T-helper 1 cell treated with Interleukin-12 subunit alpha and Interleukin-12 subunit beta and Interleukin-4 antibody, amounts not matched to agents 30 μg/mL and 1 μg/mL, for 36 hours (primary cell): ENCODE results near the gene PHLDA3.
"Not testable (repeated sequence)": the region's sequence is repeated elsewhere in the genome, so short reads cannot be mapped to it uniquely, and the experiment has no call there.

Source experiments
- H3K27ac Mint-ChIP-seq: one replicate; pipeline ENCODE4 v1.8.0; 2021; ENCODE audit warnings: mild to moderate bottlenecking, mixed read lengths
- H3K27me3 Mint-ChIP-seq: one replicate; pipeline ENCODE4 v1.8.0; 2021; ENCODE audit warnings: low read depth, mixed read lengths
- H3K36me3 Mint-ChIP-seq: one replicate; pipeline ENCODE4 v1.8.0; 2021; ENCODE audit warnings: low read depth, mixed read lengths
- H3K4me1 Mint-ChIP-seq: one replicate; pipeline ENCODE4 v1.8.0; 2021; ENCODE audit warnings: low read depth, mixed read lengths
- H3K4me3 Mint-ChIP-seq: one replicate; pipeline ENCODE4 v1.8.0; 2021; ENCODE audit warnings: mild to moderate bottlenecking, moderate library complexity, mixed read lengths
- H3K9me3 Mint-ChIP-seq: one replicate; pipeline ENCODE4 v1.8.0; 2021; ENCODE audit warnings: mixed read lengths

Gene PHLDA3

DNA sequence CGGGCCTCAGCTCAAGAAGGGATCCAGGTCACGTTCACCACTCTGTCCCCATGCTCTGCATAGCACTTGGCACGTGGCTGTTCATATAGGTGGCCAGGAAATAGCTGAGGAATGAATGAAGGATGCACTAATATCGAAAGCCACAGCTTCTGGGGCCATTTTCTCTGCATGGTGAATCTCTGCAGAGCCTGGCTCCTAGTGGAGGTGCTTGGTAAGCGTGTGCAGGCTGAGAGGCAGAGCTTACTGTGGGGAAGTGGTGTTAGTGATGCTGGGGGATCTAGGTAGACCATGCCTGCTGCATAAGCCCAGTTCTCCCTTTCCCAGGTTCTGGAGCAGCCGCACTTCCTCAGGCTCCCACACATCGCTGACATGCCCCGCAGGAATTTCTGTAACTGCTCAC, 29.6 kb upstream of the PHLDA3 start:
- no peak overlapping the region for H3K27ac Mint-ChIP-seq
- peaks cover 8% of the 10 kb centered on the region for H3K4me1 Mint-ChIP-seq
- H3K4me3 Mint-ChIP-seq, result no peak overlapping the region
- no peaks in the 10 kb centered on the region for H3K27me3 Mint-ChIP-seq
- no peaks in the 10 kb centered on the region for H3K9me3 Mint-ChIP-seq
- peaks cover 21% of the 10 kb centered on the region for H3K36me3 Mint-ChIP-seq

DNA sequence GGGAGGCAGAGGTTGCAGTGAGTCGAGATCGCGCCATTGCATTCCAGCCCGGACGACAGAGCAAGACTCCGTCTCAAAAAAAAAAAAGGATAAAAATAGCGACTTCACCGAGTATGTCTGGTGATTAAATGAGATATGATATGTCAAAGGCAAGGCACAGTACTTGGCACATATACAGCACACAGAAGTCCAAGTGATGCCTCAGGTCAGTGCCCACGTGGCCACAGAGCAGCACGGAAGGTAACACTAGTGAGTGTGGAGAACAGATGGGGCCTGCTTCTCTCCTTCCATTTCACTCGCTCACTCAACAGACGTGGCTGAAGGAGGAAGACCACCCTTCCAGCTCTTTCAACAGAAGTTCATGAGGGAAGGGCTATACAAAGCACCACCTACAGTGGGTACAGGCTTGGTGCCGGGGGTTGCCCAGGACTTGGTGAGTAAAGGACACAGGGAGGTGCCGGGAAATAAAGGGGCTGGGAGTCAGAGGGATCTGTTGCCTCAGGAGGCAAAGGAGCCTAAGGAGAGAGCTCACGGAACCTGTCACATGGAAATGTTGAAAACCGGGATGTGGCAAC, 29.0 kb upstream of the PHLDA3 start:
- peaks cover 27% of the 10 kb centered on the region for H3K36me3 Mint-ChIP-seq
- H3K4me1 Mint-ChIP-seq, result peaks cover 6% of the 10 kb centered on the region

DNA sequence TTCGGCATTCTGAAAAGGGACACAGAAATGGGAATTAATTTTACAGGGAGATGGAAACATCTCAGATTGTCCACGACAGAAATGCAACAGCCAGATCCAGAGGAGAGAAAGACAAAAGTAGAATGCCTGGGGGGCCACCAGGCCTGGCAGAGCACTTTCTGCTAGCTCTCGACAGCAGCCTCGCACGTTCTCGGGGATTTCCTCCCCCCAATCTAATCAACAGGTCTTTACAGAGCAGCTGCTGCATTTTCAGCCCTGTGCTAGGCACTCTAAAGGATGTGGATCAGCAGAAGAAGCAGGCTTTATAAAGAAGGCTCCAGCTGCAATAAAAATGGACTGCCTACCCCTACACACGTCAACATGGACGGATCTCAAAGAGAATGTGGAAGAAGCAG, 27.3 kb upstream of the PHLDA3 start:
- Mint-ChIP-seq H3K36me3 (peaks cover 31% of the 10 kb centered on the region), H3K27ac (no peak overlapping the region), H3K27me3 (no peaks in the 10 kb centered on the region), H3K4me3 (no peak overlapping the region), H3K9me3 (no peaks in the 10 kb centered on the region), H3K4me1 (peaks cover 4% of the 10 kb centered on the region)

More for the DNA sequence above, 29.0 kb upstream of the PHLDA3 start:
- Mint-ChIP-seq H3K27me3 (no peaks in the 10 kb centered on the region), H3K4me3 (no peak overlapping the region), H3K9me3 (no peaks in the 10 kb centered on the region), H3K27ac (no peak overlapping the region)

- H3K4me3 Mint-ChIP-seq, result no peak overlapping the region
- H3K27ac Mint-ChIP-seq, result no peak overlapping the region
- H3K9me3 Mint-ChIP-seq, result no peaks in the 10 kb centered on the region
- peaks cover 31% of the 10 kb centered on the region for H3K36me3 Mint-ChIP-seq
- H3K4me1 Mint-ChIP-seq, result peaks cover 7% of the 10 kb centered on the region
- H3K27me3 Mint-ChIP-seq, result no peaks in the 10 kb centered on the region
Measured at GRCh38 chr1:201495551-201496295, 26.7 kb upstream of the PHLDA3 start.

- H3K36me3 Mint-ChIP-seq, result peaks cover 36% of the 10 kb centered on the region
Measured at GRCh38 chr1:201493757-201494617, 25.0 kb upstream of the PHLDA3 start.

DNA sequence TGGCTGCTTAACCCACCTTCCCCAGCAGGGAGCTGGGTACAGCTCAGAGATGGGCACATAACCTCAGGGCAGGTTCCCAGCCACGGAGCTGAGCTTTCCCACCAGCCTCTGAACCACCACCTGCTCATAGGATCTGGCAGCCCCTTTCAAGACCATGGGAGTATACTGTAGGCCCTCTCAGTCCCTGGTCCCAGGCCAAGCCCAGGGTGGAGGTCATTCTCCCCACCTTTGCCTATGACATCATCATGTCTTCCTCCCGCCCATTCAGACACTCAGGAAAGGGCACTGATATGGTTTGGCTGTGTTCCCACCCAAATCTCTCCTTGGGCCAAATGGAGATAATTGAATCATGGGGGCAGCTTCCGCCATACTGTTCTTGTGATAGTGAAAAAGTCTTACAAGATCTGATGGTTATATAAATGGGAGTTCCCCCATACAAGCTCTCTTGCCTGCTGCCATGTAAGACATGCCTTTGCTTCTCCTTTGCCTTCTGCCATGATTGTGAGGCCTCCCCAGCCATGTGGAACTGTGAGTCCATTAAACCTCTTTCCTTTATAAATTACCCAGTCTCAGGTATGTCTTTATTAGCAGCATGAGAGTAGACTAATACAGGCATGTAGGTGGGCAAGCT, 24.2 kb upstream of the PHLDA3 start:
- not testable (repeated sequence) for H3K27ac Mint-ChIP-seq, H3K9me3 Mint-ChIP-seq, H3K4me3 Mint-ChIP-seq, H3K4me1 Mint-ChIP-seq, H3K27me3 Mint-ChIP-seq
- H3K36me3 Mint-ChIP-seq, result peaks cover 44% of the 10 kb centered on the region

More at GRCh38 chr1:201493757-201494617, 25.0 kb upstream of the PHLDA3 start:
- Mint-ChIP-seq H3K9me3 (no peaks in the 10 kb centered on the region), H3K27me3 (no peaks in the 10 kb centered on the region), H3K4me1 (peaks cover 8% of the 10 kb centered on the region), H3K4me3 (no peak overlapping the region), H3K27ac (no peak overlapping the region)

DNA sequence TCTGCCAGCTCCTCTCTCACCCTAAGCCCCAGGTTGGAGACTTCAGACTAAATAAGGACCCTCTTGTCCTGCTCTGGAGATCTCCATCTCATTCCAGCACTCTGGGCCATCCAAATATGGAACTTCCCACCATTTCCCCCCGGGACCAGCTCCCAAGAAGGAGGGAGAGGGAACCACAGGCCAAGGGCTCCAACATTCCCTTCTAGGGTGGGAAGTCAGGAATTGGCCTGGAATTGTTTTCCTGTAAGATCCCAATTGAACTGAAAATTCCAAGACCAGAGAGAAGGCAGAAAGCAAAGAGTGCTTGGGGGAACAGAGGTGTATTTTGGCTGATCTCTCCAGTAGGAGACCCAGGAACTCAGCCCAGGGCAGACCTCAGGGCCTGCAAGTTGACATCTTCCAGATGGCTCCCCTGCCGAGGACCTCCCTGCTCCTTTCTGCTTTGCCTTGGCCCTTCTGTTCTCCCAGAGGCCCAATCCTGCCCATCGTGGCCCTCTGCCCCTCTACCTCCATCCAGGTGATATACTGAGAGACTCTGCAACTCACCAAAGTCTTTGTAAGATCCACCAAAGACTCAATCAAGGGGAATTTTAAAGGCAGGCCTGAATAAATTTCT, 23.0 kb upstream of the PHLDA3 start:
- Mint-ChIP-seq H3K27ac (no peak overlapping the region), H3K9me3 (no peaks in the 10 kb centered on the region)

DNA sequence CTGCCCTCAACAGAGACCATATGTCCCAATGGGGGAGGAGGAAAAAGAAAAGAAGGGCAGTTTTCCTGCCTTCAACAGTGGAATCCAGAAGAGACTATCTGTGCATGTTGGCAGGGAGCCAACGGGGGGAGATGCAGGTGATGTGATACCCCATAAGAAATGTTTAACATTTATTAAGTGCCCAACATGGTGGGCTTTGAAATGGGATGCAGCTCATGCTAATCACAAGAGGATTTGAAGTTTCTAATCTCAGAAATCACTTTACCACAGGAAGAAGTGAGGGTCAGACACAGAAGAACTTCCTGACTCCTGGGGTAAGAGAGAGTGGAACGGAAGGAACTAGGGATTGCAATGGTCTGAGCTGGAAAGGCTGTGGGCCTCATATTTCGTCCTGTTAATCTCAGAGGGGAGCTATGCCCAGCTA, 21.7 kb upstream of the PHLDA3 start:
- no peaks in the 10 kb centered on the region for H3K9me3 Mint-ChIP-seq

More for the DNA sequence above, 23.0 kb upstream of the PHLDA3 start:
- H3K27me3 Mint-ChIP-seq, result no peaks in the 10 kb centered on the region
- H3K36me3 Mint-ChIP-seq, result peaks cover 48% of the 10 kb centered on the region
- H3K4me3 Mint-ChIP-seq, result no peak overlapping the region
- H3K4me1 Mint-ChIP-seq, result peaks cover 8% of the 10 kb centered on the region

GRCh38 chr1:201489643-201490261, 20.8 kb upstream of the PHLDA3 start:
- no peak overlapping the region for H3K4me3 Mint-ChIP-seq
- no peak overlapping the region for H3K27ac Mint-ChIP-seq

More for the DNA sequence above, 21.7 kb upstream of the PHLDA3 start:
- peaks cover 49% of the 10 kb centered on the region for H3K36me3 Mint-ChIP-seq
- H3K27ac Mint-ChIP-seq, result no peak overlapping the region
- peaks cover 15% of the 10 kb centered on the region for H3K4me1 Mint-ChIP-seq
- no peak overlapping the region for H3K4me3 Mint-ChIP-seq
- H3K27me3 Mint-ChIP-seq, result no peaks in the 10 kb centered on the region

GRCh38 chr1:201488830-201489589, 20.0 kb upstream of the PHLDA3 start:
- Mint-ChIP-seq H3K4me1 (peaks cover 15% of the 10 kb centered on the region), H3K27ac (no peak overlapping the region), H3K9me3 (no peaks in the 10 kb centered on the region), H3K36me3 (peaks cover 37% of the 10 kb centered on the region), H3K4me3 (no peak overlapping the region), H3K27me3 (no peaks in the 10 kb centered on the region)

More at GRCh38 chr1:201489643-201490261, 20.8 kb upstream of the PHLDA3 start:
- Mint-ChIP-seq H3K9me3 (no peaks in the 10 kb centered on the region), H3K4me1 (peaks cover 15% of the 10 kb centered on the region), H3K27me3 (no peaks in the 10 kb centered on the region), H3K36me3 (peaks cover 45% of the 10 kb centered on the region)

DNA sequence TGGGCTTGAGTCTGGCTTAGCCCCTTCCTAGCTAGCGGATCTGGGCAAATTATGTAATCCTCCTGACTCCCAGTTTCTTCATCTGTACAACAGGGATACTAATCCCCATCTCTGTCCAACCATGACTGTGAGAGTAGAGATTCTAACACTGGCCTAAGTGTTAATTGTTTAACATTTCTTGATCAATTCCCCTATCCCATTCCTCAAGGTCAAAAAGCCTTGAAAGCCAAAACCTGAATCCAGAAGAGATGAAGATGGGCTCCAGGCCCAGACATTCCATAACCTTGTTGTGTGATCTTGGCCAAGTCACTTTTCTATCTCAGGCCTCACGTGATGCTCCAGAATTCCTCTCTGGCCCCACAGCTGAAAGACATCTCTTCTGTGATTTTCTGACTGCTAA, 18.8 kb upstream of the PHLDA3 start:
- no peak overlapping the region for H3K4me3 Mint-ChIP-seq
- no peaks in the 10 kb centered on the region for H3K27me3 Mint-ChIP-seq
- no peak overlapping the region for H3K27ac Mint-ChIP-seq
- peaks cover 13% of the 10 kb centered on the region for H3K4me1 Mint-ChIP-seq
- H3K36me3 Mint-ChIP-seq, result peaks cover 31% of the 10 kb centered on the region
- H3K9me3 Mint-ChIP-seq, result no peaks in the 10 kb centered on the region

- Mint-ChIP-seq H3K4me1 (peaks cover 20% of the 10 kb centered on the region), H3K9me3 (no peaks in the 10 kb centered on the region), H3K27me3 (peaks cover 6% of the 10 kb centered on the region), H3K27ac (no peak overlapping the region), H3K36me3 (peaks cover 27% of the 10 kb centered on the region), H3K4me3 (no peak overlapping the region)
Measured at GRCh38 chr1:201486187-201486586, 17.2 kb upstream of the PHLDA3 start.

GRCh38 chr1:201485184-201485774, 16.3 kb upstream of the PHLDA3 start:
- Mint-ChIP-seq H3K27me3 (peaks cover 11% of the 10 kb centered on the region), H3K9me3 (no peaks in the 10 kb centered on the region), H3K4me1 (peaks cover 20% of the 10 kb centered on the region), H3K4me3 (no peak overlapping the region), H3K27ac (no peak overlapping the region), H3K36me3 (peaks cover 25% of the 10 kb centered on the region)
